HG02798 (cell line): Measurements from ENCODE around the gene EFHC1.

Source experiments
- ATAC-seq: cut with Tn5 transposase; IDR thresholded peaks from one replicate; pipeline ENCODE4 v1.9.1; 2021; ENCODE audit warnings: mild to moderate bottlenecking; ENCODE audit not compliant: unreplicated experiment, poor library complexity

Gene EFHC1

DNA sequence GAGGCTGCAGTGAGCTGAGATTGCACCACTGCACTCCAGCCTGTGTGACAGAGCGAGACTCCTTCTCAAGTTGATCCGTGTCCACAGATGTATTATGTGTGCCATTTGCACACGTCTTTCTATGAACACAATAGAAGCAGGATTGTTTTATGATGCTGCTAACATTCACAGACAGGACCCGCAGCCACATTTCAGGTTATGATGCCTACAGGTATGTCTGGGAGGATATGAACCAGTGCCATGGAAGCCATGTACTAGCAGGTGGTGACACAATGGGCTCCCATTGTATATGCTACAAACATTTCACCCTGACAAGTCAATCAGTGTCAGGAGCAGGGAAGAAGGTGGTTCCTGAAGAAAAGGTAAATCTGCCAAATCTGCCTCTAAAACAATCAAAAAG lies 152.4 kb downstream of the EFHC1 start:
- no peak for ATAC-seq

DNA sequence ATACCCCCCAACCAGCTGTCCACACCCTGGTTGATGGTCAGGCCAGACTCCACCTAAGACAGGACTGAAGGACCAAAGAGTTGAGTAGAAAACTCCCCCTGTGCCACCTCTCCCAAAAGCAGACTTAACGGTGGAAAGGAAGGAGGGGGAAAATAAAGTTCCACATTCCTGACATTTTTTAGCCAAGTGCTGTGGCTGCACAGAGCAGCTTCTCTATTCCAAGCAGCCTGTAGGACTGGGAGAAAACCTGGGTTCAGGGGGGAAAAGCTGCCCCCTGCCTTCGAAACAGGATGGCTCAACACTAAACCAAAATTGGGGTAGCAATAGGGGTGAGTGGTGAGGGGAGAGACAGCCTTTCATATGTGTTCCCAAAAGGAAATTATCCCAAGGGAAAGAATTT lies 153.2 kb downstream of the EFHC1 start:
- ATAC-seq: no peak
